ENCODE data around the gene PLGLB1. TPM values are rescaled to one million over a fixed set of nuclear protein-coding genes. Genes with fewer than 3 reads are reported as not detected.
"Not testable (repeated sequence)": the region's sequence is repeated elsewhere in the genome, so short reads cannot be mapped to it uniquely, and the experiment has no call there.

Gene PLGLB1
- total RNA-seq, 4 donors from 2014 or later = 0.66 to 4.6 (median 2.7) TPM

GRCh38 chr2:87023988-87024615 lies 2.5 kb upstream of the PLGLB1 start:
- H3K4me1 ChIP-seq; H3K27ac ChIP-seq (replicated peaks in 1 of 4); DNase-seq (ENCODE audit: extremely low spot score); H3K4me3 ChIP-seq; H3K9me3 ChIP-seq; intact Hi-C loops (cut with DNase I); H3K36me3 ChIP-seq; H3K27me3 ChIP-seq: not testable (repeated sequence)
- WGBS = no CpG with 5 or more reads among the region's 8 CpGs

GRCh38 chr2:87021043-87021442 lies 601 bp downstream of the PLGLB1 start:
- WGBS = no CpG with 5 or more reads among the region's 8 CpGs
- H3K9me3 ChIP-seq; H3K4me1 ChIP-seq; H3K27me3 ChIP-seq; H3K4me3 ChIP-seq; DNase-seq (ENCODE audit: extremely low spot score); H3K27ac ChIP-seq (replicated peaks in 1 of 4); H3K36me3 ChIP-seq; intact Hi-C loops (cut with DNase I): not testable (repeated sequence)

GRCh38 chr2:87019053-87019452 lies 2.6 kb downstream of the PLGLB1 start:
- DNase-seq (ENCODE audit: extremely low spot score); H3K27me3 ChIP-seq; H3K4me1 ChIP-seq; H3K9me3 ChIP-seq; H3K36me3 ChIP-seq; H3K4me3 ChIP-seq; intact Hi-C loops (cut with DNase I); H3K27ac ChIP-seq (replicated peaks in 1 of 4): not testable (repeated sequence)
- WGBS = no CpG with 5 or more reads among the region's 9 CpGs

- H3K27me3 ChIP-seq; H3K27ac ChIP-seq (replicated peaks in 1 of 4); H3K4me3 ChIP-seq; DNase-seq (ENCODE audit: extremely low spot score); H3K9me3 ChIP-seq; intact Hi-C loops (cut with DNase I); H3K4me1 ChIP-seq; H3K36me3 ChIP-seq: not testable (repeated sequence)
- 57% methylated on average over 2 of the region's 9 CpGs for WGBS
Measured at GRCh38 chr2:87014489-87015169, 7.0 kb downstream of the PLGLB1 start.

- WGBS = no CpG with 5 or more reads among the region's 2 CpGs
- H3K27ac ChIP-seq (replicated peaks in 1 of 4); DNase-seq (ENCODE audit: extremely low spot score); H3K27me3 ChIP-seq; intact Hi-C loops (cut with DNase I); H3K4me1 ChIP-seq; H3K36me3 ChIP-seq; H3K9me3 ChIP-seq; H3K4me3 ChIP-seq: not testable (repeated sequence)
Measured at GRCh38 chr2:87004398-87004797, 17.2 kb downstream of the PLGLB1 start.

Small RNA genes within 50 kb of the gene (small RNA-seq; reads per million reads assigned to genes)
- 0 reads per million in 3 donors for gene AC125232.1

Other genes starting within 250 kb of the PLGLB1 start
- gene CD8A, start 230.9 kb downstream of the PLGLB1 start, total RNA-seq = 1 to 10 TPM in 3 of 4 donors, under 1 TPM in 1; 0.83 to 5.5 (median 1.1) TPM
- 1 to 10 TPM in 2 of 4 donors, under 1 TPM in 1, not detected in 1; 0.65 to 4.3 (median 2.0) TPM for gene CD8B, start 160.0 kb downstream of the PLGLB1 start, total RNA-seq
- gene RGPD1, start 79.7 kb downstream of the PLGLB1 start, total RNA-seq = 1 to 10 TPM in 2 of 4 donors, under 1 TPM in 2; 0.33 to 1.7 (median 1.0) TPM

All from esophagus muscularis mucosa (tissue), 4 donors.